Embryonic facial prominence (tissue), 1 donor: ENCODE data around the gene UBASH3A.
A peak's percentile ranks its signal among the peaks of the same experiment; 100 is the strongest.

Experiments used
- DNase-seq: peaks from one replicate; pipeline ENCODE4 v3.0.0-alpha.2; 2016; ENCODE audit errors: extremely low spot score

The UBASH3A gene

GRCh38 chr21:42489006-42489563 is 85.4 kb downstream of the UBASH3A start:
- DNase-seq = no peak

GRCh38 chr21:42489991-42490390 is 86.3 kb downstream of the UBASH3A start:
- no peak for DNase-seq

- no peak for DNase-seq
These were observed 87.0 kb downstream of the UBASH3A start for GRCh38 chr21:42490720-42491119.

- DNase-seq = no peak
These were observed 87.6 kb downstream of the UBASH3A start for GRCh38 chr21:42491328-42491727.

GRCh38 chr21:42492201-42492600 is 88.5 kb downstream of the UBASH3A start:
- no peak for DNase-seq

- DNase-seq = no peak
These were observed 89.7 kb downstream of the UBASH3A start for GRCh38 chr21:42493109-42494060.

- no peak for DNase-seq
These were observed 91.3 kb downstream of the UBASH3A start for GRCh38 chr21:42495027-42495426.

GRCh38 chr21:42495765-42496119 is 92.0 kb downstream of the UBASH3A start:
- DNase-seq = no peak

GRCh38 chr21:42496120-42496838 is 92.6 kb downstream of the UBASH3A start, which contains the start of gene RSPH1:
Gene RSPH1 (minus strand): TSS chr21:42496224. CDS start chr21:42496186, 38 bp downstream.
- DNase-seq = peak; percentile 98

GRCh38 chr21:42496839-42497202 is 93.1 kb downstream of the UBASH3A start:
- DNase-seq = no peak
